ENCODE data around the gene PCSK5. TPM values are rescaled to one million over a fixed set of nuclear protein-coding genes. Genes with fewer than 3 reads are reported as not detected.
A peak's percentile ranks its signal among the peaks of the same experiment; 100 is the strongest.

Gene PCSK5
- total RNA-seq, 1 donor from 2014 or later, result 8.9 TPM

DNA sequence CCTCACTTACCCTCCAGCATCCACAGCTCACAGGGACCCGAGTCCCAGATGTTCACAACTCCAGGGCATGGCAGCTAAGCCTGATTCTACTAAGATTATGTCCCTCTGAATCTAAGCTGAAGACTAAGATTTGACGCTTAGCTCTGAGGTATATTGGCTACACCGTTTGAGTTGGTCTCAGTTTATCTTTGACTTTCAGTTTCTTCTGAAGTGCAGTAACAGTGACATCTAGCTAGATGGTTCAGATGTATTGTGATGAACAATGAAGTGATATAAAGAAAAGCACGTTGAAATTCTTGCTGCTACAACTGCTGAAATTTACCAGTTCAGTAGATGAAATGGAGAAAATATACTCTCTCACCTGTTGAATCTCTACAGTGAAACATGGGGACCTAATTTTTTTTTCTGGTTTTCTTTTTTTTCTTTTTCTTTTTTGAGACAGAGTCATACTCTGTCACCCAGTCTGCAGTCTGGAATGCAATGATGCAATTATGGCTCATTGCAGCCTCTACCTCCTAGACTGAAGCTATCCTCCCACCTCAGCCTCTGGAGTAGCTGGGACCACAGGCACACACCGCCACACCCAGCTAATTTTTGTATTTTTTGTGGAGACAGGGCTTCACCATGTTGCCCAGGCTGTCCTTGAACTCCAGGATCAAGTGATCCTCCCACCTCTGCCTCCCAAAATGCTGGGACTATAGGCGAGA, 488.0 kb downstream of the PCSK5 start:
- peaks cover 10% of the 10 kb centered on the region for H3K4me1 Mint-ChIP-seq (ENCODE audit: low read depth)
- TF ChIP-seq, protein P1, sequence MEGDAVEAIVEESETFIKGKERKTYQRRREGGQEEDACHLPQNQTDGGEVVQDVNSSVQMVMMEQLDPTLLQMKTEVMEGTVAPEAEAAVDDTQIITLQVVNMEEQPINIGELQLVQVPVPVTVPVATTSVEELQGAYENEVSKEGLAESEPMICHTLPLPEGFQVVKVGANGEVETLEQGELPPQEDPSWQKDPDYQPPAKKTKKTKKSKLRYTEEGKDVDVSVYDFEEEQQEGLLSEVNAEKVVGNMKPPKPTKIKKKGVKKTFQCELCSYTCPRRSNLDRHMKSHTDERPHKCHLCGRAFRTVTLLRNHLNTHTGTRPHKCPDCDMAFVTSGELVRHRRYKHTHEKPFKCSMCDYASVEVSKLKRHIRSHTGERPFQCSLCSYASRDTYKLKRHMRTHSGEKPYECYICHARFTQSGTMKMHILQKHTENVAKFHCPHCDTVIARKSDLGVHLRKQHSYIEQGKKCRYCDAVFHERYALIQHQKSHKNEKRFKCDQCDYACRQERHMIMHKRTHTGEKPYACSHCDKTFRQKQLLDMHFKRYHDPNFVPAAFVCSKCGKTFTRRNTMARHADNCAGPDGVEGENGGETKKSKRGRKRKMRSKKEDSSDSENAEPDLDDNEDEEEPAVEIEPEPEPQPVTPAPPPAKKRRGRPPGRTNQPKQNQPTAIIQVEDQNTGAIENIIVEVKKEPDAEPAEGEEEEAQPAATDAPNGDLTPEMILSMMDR (IDR thresholded peaks at IDR 0.05), result no peak
- H3K9me3 Mint-ChIP-seq (ENCODE audit: low read depth), result no peaks in the 10 kb centered on the region
- H3K27ac Mint-ChIP-seq (ENCODE audit: unreplicated experiment), result no peak overlapping the region
- no peaks in the 10 kb centered on the region for H3K36me3 Mint-ChIP-seq (ENCODE audit: low read depth)
- DNase-seq (ENCODE audit: low spot score), result no peak
- H3K27me3 Mint-ChIP-seq (ENCODE audit: low read depth), result no peaks in the 10 kb centered on the region
- no peak overlapping the region for H3K4me3 Mint-ChIP-seq (ENCODE audit: unreplicated experiment)

DNA sequence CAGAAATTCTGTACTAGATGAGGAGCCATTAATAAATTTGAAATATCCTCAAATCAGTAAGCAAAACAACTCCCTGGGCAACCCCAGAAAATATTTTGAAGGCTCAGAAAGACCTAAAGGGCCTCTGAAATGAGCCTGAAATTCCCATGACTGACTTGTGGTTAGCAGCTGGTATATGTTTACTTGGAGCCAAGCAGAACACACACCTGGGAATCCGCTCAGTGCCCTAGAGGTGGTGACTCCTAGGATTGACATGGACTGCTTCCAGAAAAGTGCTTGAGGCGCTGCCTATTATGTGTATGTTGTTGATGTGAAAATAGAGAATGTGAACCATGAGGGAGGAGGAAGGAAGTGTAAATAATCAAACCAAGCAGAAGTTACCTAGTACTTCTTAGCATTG, 489.0 kb downstream of the PCSK5 start:
- no peaks in the 10 kb centered on the region for H3K36me3 Mint-ChIP-seq (ENCODE audit: low read depth)
- no peaks in the 10 kb centered on the region for H3K27me3 Mint-ChIP-seq (ENCODE audit: low read depth)
- no peak overlapping the region for H3K27ac Mint-ChIP-seq (ENCODE audit: unreplicated experiment)
- no peak overlapping the region for H3K4me3 Mint-ChIP-seq (ENCODE audit: unreplicated experiment)
- DNase-seq (ENCODE audit: low spot score), result no peak
- no peaks in the 10 kb centered on the region for H3K9me3 Mint-ChIP-seq (ENCODE audit: low read depth)
- TF ChIP-seq, protein P1 (IDR thresholded peaks at IDR 0.05), result no peak
- peaks cover 8% of the 10 kb centered on the region for H3K4me1 Mint-ChIP-seq (ENCODE audit: low read depth)

DNA sequence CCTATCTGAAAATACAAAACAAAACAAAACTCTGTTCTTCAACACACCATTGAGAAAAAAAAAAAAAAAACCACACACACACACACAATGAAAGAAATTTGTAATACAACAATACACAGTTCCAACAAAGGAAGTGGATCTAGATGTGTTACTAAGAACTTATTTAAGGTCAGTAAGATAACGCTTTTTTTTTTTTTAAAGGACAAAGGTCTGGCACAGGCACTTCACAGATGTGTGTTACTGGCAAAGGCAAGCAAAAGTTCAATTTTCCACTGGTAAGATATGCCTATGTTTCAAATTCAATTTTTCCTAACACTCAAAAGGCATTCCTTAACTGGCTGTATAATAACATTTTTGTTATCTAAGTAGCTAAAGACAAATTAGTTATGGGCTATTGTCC, 500.2 kb downstream of the PCSK5 start:
- H3K36me3 Mint-ChIP-seq (ENCODE audit: low read depth), result peaks cover 5% of the 10 kb centered on the region
- peaks cover 22% of the 10 kb centered on the region for H3K4me1 Mint-ChIP-seq (ENCODE audit: low read depth)
- H3K27me3 Mint-ChIP-seq (ENCODE audit: low read depth), result no peaks in the 10 kb centered on the region
- TF ChIP-seq, protein P1 (IDR thresholded peaks at IDR 0.05), result no peak
- no peak for DNase-seq (ENCODE audit: low spot score)
- H3K4me3 Mint-ChIP-seq (ENCODE audit: unreplicated experiment), result no peak overlapping the region
- no peak overlapping the region for H3K27ac Mint-ChIP-seq (ENCODE audit: unreplicated experiment)
- peaks cover 2% of the 10 kb centered on the region for H3K9me3 Mint-ChIP-seq (ENCODE audit: low read depth)

DNA sequence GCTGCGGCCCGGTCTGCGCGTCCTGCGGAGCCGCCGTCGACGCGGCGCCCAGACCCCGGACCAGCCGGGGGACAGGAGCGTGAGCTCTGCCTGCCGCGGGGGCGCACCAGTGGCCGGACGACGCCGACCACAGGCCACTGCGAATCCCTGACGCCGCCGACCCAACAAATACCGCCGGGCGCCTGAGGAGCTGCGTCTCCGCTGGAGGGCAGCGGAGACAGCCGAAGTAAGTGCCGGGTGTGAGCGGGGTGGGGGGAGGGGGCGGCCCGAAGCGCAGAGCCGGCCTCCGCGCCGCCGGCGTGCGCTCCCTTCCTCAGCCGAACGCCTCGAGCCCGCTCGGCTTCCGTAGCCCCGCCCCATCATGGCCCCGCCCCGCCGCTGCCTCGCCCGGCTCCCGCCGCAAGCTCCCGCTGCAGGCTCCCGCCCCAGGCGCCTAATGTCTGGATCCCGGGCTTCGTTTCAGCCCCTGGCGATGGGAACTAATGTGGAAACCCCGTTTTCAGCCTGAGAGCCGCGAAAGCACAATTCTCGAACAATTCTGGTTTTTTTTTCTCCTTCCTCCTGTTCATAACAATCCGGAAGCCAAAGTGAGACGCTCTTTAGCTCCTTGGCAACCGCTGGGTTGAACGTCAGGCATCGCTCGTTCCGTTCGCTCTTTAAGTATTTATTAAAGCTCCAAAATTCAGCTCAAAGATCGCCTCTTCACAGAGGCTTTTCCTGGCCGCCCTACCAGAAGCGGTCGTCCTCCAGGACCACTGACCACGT, 503.9 kb downstream of the PCSK5 start, which contains the start of gene RFK:
Gene RFK (minus strand): TSS at position 232 of the 765 bp plus-strand sequence. CDS start 255 bp downstream, outside the sequence.
- Mint-ChIP-seq H3K27ac (ENCODE audit: unreplicated experiment) (peak within 1 kb of the TSS; percentile 98), H3K27me3 (ENCODE audit: low read depth) (no peaks in the 10 kb centered on the region), H3K4me3 (ENCODE audit: unreplicated experiment) (peak within 1 kb of the TSS; percentile 88), H3K36me3 (ENCODE audit: low read depth) (peaks cover 3% of the 10 kb centered on the region), H3K4me1 (ENCODE audit: low read depth) (peaks cover 22% of the 10 kb centered on the region), H3K9me3 (ENCODE audit: low read depth) (peaks cover 2% of the 10 kb centered on the region)
- DNase-seq (ENCODE audit: low spot score), result peak; percentile 97
- TF ChIP-seq, protein P1 (IDR thresholded peaks at IDR 0.05), result peak; percentile 71

DNA sequence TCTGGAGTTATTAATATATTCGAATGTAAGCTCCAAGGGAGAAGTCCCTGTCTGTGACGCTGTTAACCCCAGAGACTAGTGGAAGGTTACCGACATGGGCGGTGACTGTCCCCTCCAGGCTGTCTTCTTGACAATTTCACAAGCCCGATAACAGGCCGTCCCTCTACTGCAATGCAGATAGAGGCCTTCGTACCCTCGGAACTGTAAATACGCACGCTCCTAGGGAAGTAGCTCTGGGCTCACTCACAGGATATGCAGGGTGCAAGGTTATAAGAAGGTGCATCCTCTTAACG, 504.4 kb downstream of the PCSK5 start:
- H3K27me3 Mint-ChIP-seq (ENCODE audit: low read depth), result no peaks in the 10 kb centered on the region

More for the DNA sequence above, 504.4 kb downstream of the PCSK5 start:
- H3K4me3 Mint-ChIP-seq (ENCODE audit: unreplicated experiment), result peak overlapping the region; percentile 88
- DNase-seq (ENCODE audit: low spot score), result no peak
- peaks cover 3% of the 10 kb centered on the region for H3K36me3 Mint-ChIP-seq (ENCODE audit: low read depth)
- TF ChIP-seq, protein P1 (IDR thresholded peaks at IDR 0.05), result no peak
- peaks cover 2% of the 10 kb centered on the region for H3K9me3 Mint-ChIP-seq (ENCODE audit: low read depth)
- peak overlapping the region; percentile 98 for H3K27ac Mint-ChIP-seq (ENCODE audit: unreplicated experiment)
- peaks cover 22% of the 10 kb centered on the region for H3K4me1 Mint-ChIP-seq (ENCODE audit: low read depth)
